Right ventricle myocardium inferior (tissue), 1 donor: ENCODE measurements around the gene ANKRD44. TPM values are rescaled to one million over a fixed set of nuclear protein-coding genes. Genes with fewer than 3 reads are reported as not detected.
"Not testable (repeated sequence)": the region's sequence is repeated elsewhere in the genome, so short reads cannot be mapped to it uniquely, and the experiment has no call there.

Experiments used
- ATAC-seq: fragments of 200-7000 bp; cut with Tn5 transposase; one replicate; pipeline ENCODE4 v1.9.1; 2020; ENCODE audit warnings: mild to moderate bottlenecking, moderate library complexity
- DNase-seq: peaks from one replicate; pipeline ENCODE4 v3.0.0; 2021; ENCODE audit errors: missing footprints
- intact Hi-C: fragments of 100-400 bp; cut with DNase I; formaldehyde crosslinking; loops from one replicate; pipeline ENCODE4 v1.11.0; 2022
- total RNA-seq: library from RNA; stranded (reverse); fragmentation: NEBNext Ultra II Directional; extraction: Animal tissue kit (Norgen Biotek cat#: 25700); gene quantifications from one replicate; pipeline ENCODE4 v1.2.1, GENCODE V29; 2021
- donor health status: DM: no; HTN: yes; CAD: no; lungs with severe emphysema.

The ANKRD44 gene
- total RNA-seq, 1 donor from 2014 or later: 10.5 TPM

DNA sequence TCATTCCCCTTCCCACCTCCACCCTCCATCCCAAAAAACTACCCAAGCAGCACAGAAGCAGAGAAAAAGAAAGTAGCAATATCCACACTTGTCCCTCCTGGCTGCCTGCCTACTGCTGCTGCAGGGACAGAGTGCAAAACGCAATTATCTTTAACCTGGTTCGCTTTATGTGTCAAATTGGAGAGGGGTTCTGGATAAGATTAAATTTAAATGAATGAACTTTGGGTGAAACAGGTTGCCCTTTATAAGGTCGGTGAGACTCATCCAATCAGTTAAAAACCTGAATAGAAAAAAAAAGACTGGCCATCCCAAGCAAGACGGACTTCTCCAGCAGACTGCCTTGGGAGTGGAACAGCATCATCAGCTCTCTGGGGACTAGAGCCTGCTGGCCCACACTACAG lies 62.6 kb downstream of the ANKRD44 start:
- ATAC-seq: no peak
- DNase-seq: no peak
- intact Hi-C loops: no loop called here

DNA sequence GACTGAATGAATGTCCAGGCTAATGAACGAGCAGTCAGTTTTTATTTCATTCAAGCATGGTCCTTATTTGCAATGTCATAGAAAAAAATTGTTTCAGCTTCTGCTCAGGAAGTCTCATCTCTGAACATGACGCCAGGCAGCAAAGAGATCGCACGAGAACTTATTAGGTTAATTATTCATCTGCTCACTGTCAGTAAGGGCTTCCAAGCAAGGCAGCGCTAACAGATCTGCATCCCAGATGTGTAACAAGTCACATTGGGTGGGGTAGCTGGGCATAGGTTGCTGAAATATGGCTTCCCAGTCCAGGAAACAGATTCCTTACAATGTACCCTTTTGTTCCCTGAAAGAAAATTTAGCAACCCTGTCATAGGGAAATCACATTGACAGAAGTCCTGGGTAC lies 63.5 kb downstream of the ANKRD44 start:
- no peak for ATAC-seq
- intact Hi-C loops: no loop called here
- no peak for DNase-seq

DNA sequence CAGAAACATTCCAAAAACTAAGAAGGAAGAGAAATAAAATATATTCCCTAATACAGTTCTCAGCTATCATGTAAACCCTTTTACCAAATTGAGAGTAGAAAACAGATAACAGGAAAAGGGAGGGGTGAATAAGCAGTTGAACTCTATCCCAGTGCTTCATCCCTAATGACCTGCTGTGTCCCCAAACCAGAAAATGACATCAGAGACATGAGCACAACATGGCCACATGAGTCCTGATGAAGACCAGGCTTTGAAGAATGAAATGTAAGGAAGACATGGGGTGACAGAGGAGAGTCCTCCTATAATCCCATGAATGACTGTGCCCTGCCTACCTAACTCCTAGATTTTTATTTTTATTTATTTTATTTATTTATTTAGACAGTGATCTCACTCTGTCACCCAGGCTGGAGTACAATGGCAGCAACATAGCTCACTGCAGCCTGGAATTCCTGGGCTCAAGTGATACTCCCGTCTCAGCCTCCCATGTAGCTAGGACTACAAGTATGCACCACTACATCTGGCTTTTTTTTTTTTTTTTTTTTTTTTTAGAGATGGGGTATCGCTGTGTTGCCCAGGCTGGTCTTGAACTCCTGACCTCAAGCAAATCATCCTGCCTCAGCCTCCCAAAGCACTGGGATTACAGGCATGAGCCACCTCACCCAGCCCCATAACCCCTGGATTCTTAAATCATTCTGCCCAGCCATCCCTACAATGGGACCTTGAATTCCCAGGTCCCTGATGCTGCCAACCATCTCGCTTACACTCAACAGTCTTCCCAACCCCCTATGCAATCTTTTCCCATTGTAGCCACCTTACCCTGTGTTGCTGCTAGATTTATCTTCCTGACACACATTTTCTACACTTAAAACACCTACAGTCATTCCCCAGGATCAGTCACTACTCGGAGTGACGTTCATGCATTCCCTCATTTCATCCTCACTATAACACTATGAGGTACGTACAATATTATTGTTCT lies 64.5 kb downstream of the ANKRD44 start:
- intact Hi-C loops: no loop called here
- ATAC-seq: no peak
- no peak for DNase-seq

DNA sequence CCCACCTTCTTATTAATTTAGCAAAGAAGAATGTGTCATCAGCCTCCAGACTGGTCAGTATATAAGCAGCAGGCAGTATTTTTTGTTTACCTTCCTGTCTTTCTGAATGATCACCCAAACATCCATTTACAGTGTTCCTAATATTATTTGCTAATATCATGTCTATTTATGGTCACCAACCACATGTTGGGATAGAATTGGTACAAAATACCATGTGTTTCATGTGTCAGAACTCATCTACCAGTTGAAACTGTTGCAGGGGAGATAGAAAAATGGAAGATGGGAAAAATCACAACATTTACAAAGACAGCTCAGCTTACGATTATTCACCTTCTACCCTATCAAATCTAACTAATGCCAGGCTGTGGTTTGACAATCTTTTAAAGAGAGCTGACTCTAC lies 66.2 kb downstream of the ANKRD44 start:
- no peak for ATAC-seq
- intact Hi-C loops: no loop called here

DNA sequence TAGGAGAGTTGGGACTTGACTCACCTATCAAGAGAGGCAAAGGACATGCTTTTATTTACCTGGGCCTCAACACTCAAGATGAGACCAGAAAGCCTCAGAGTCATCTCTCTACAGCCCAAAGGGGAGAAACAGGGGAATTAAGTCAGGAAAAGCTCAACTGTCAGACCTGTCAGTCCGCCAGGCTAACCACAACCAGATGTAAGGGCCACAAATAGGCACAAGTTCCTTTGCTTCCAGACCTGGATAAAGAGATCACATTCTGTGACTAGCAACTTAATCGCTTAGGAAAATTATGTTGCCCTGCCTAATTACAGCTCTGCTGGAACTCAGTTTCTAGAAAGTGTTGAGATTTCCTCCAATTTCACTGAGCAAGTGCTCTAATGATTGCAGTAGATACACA lies 67.9 kb downstream of the ANKRD44 start:
- DNase-seq (no peak), ATAC-seq (no peak)
- intact Hi-C loops: no loop called here

More for the DNA sequence above, 66.2 kb downstream of the ANKRD44 start:
- no peak for DNase-seq

DNA sequence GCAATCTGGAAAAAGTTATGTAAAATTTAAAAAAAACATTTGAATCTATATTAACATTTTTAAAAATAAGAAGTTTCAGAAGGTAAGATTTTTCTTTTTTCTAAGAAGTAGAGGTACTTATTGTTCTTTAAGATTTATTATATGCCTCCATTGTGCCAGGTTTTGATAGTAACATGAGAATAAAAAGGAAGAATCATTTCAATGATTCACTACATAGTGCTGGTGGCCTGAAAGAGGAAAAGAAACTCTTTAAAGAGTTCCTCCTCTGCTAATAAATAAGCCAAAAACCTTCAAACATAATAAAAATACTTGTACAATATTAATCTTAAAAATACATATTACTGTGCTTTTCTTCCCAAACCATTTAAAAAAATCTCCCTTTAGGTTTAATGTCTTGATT lies 69.0 kb downstream of the ANKRD44 start:
- intact Hi-C loops: no loop called here
- ATAC-seq: no peak

DNA sequence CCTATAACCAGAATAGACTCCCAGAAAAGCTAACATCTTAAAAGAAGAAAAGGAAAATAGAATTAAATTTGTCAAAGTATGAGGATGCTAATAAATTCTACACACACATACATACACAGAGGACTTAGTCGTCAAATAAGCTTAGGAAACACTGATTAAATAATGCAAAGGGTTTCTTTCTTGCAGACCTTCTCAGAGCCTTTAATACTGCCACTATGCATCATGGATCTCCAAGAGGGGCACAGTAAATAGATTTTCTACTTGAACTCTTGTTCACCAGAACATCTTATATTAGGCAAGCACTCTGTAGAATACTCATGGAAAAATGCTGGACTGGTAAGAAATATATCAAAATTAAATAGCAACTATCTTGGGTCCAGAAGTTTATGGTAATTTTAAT lies 69.4 kb downstream of the ANKRD44 start:
- ATAC-seq: no peak
- intact Hi-C loops: no loop called here

More for the DNA sequence above, 69.0 kb downstream of the ANKRD44 start:
- DNase-seq: no peak

DNA sequence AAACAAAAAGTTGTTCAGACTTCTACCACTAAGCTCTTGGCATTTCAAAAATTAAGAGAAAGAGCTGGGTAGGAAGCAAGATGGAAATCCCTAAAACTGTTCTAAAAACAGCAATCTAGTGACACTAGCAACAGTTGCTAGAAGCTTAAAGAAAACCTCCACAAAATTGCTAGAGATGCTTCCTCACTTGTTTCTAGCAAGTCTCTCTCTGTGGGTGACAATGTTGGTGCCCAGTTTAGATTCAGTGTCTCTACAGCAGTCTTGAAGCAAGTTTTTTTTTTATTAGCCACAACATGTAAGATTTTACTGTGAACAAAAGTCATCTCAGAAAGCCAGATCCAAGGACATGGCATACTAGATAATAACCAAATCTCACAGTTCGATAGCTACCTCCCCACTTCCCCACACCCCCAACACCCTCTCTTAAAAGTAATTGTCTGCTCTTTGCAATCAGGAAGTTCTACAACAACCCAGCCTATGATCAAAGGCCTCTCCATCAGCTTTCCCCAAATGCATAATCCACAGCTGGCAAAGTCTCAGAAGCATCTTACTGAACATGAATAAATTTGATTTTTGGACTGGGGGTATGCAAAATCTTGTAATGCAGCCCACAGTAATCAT lies 70.0 kb downstream of the ANKRD44 start:
- DNase-seq (no peak), ATAC-seq (no peak)
- intact Hi-C loops: no loop called here

More for the DNA sequence above, 69.4 kb downstream of the ANKRD44 start:
- no peak for DNase-seq

DNA sequence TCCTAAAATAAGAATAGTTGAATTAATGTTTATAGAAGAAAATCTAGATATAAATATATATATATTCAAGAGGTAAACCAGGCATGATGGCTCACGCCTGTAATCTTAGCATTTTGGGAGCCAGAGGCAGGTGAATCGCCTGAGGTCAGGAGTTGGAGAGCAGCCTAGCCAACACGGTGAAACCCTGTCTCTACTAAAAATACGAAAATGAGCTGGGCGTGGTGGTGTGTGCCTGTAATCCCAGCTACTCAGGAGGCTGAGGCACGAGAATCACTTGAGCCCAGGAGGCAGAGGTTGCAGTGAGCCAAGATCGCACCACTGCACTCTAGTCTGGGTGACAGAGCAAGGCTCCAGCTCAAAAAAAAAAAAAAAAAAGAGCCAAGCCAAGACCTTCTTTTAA lies 70.6 kb downstream of the ANKRD44 start:
- ATAC-seq, DNase-seq, intact Hi-C loops: not testable (repeated sequence)

DNA sequence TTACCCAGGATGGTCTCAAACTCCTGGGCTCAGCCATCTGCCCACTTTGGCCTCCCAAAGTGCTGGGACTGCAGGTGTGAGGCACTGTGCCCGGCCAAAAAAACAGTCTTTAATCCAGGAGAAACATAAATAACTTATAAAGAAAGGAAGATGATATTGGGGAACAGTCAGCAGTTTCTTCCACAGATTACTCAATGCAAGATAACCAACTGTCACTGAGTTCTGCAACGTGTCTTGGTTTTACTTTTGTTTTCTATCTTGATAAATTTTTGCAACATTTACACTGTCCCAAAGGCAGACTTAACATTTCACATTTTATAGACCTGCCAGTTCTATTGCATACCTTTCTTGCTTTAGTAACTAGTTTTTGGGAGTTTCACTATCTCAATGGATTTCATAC lies 71.1 kb downstream of the ANKRD44 start:
- no peak for ATAC-seq
- no peak for DNase-seq

DNA sequence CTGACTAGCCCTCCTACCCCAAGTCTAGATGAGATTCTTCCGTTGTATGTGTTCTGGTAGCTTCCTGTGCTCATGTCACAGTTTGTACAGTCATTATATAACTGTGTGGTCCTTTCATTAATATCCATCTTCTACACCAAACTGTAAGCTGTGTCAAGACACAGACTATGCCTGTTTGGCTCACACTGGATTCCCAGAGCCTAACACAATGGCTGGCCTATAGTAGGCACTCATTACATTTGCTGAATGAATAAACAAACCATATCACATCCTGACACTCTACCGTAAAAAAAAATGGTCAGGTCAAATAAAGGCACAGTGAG lies 72.6 kb downstream of the ANKRD44 start:
- no peak for DNase-seq
- no peak for ATAC-seq
- intact Hi-C loops: no loop called here

More for the DNA sequence above, 71.1 kb downstream of the ANKRD44 start:
- intact Hi-C loops: no loop called here

DNA sequence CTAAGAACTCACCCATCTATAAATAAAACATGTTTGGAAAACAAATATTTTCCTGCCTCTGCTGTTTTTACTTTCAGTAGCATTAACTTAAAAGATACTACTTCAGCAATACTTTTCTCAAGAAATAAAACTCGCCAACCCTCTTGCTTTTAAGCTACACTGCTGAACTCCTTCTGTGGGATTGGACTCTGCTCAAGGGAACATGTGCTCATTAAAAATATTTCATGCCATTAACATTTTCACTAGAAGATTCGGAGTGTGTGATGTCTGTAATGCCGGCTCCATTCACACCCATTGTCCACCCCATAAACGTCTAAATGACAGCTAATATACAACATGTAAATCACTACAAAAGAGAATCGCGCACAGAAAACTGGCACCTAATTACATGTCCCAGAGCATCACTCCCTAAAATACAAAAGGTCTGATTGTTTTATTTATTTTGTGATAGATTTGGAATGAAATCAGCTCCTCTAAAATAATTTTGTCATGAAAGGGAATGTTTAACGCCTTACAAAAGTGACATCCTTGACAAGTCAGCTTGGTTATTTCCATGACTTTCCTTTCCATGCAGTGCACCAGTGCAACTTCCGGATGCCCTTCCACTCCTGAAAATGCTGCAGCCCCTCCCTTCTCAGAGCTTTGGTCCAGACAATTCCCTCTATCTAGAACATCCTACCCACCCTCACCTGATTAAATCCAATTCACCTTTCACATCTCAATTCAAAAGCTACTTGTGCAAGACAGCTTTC lies 73.1 kb downstream of the ANKRD44 start:
- intact Hi-C loops: no loop called here

DNA sequence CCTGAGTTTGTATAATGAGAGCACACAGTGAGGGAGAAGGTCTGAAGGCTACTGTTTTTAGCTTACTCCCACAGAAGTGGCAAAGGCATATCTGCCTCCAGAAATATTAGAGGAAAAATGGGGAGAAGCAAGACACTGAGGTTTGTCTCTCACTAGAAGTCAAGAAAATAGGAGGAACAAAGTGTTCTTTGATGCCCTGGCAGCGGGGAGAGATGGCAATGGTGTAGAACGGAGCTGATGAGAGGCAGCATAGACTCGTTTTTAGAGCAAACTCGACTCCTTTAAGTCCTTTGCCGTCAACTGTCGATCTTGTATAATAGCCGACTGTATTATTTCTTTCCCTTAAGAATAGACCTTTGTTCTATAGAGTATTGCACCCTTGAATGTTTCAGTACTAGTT lies 73.8 kb downstream of the ANKRD44 start:
- DNase-seq: no peak

More for the DNA sequence above, 73.1 kb downstream of the ANKRD44 start:
- no peak for DNase-seq
- no peak for ATAC-seq

DNA sequence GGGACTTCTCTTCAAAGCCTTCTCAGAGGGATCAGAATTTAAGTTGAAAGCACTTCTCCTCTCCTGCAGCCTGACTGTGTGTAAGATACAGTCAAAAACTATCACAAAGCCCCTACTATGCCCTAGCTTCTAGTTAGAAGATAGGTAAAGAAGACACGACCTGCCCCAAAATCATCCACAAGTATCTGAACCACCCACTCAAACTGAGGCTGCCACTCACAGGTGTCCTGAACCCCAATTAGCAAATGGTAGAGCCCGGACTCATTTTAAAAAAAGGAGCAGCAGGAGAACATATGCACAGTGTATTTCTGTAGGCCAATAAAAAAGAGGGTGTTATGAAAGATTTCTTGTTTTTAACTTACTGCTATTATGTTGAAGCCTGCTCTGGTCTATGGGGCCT lies 74.4 kb downstream of the ANKRD44 start:
- ATAC-seq: no peak
- no peak for DNase-seq
- intact Hi-C loops: no loop called here

More for the DNA sequence above, 73.8 kb downstream of the ANKRD44 start:
- intact Hi-C loops: no loop called here
- no peak for ATAC-seq

DNA sequence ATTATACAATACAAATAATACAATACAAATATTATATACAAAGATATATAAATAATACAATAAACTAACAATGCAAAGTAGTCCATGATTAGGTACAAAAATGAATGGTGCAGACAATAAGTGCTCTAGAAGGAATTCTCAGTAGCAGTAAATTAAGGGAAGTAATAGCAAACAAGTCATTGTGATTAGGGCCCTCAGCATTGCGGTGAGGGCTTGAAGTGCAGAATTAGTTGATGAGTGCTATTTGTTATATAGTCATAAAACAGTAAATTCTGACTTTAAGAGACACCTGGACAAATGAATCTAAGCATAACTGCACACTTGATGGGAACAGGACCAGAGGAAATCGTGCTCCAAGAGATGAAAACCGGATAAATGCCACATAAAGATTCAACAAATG lies 74.9 kb downstream of the ANKRD44 start:
- DNase-seq: no peak
- no peak for ATAC-seq
- intact Hi-C loops: no loop called here

DNA sequence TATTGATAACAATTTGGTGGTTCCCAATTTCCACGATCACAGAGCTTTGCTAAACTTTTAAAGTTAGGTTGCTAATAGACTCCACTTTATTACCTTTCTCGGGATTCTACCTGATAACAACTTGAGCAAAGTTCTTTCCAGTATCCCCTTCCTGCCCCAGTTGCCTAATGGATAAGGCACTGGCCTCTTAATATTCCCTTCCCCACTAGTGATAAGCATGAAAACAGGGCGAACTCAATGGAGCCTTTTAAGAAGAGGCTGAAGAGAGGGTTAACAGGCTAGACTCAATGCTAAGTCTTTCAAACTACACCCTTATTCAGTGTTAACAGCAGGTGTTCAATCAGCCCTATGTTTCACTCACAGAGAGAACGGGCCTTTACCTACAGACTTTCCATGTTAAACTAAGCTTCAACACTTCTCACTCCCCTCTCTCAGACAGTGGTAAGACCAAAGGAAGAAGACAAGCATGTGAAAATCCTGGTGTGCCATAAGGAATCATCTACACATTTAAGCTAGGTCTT lies 75.8 kb downstream of the ANKRD44 start:
- ATAC-seq: no peak
- intact Hi-C loops: no loop called here
- no peak for DNase-seq

DNA sequence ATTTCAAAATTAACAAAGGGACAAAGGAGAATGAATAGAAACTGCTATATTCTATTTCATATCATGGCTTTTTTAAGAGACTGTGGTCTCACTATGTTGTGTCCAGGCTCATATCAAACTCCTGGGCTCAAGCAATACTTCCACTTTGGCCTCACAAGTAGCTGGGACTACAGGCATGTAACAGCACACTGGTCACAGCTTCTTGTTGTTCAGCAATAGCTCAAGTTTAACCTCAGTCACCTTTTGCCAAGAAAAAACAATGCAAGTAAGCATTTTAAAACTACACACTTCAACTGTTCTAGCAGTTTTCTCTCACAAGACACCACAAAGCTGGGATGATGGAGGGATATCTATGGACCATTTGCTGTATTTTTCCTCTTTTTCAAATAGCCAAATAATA lies 77.1 kb downstream of the ANKRD44 start:
- intact Hi-C loops: no loop called here
- ATAC-seq (no peak), DNase-seq (no peak)

DNA sequence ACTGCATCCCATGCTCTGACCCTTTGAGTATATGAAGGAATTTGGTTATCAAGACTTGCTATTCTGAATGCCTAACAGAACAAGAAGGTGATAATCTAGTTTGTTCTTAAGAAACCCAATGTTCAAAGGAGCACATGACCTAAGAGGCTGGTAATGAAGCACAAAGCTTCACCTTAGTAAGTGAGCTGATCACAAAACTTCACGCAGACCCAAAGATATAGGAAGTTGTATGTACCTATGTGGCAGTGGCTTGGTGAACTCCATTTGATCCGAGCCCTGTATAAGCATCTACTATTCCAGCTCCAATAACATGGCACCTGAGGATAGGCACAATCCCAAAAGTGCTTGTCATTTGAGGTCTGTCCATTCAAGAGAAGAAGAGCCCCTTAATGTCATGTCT lies 78.6 kb downstream of the ANKRD44 start:
- no peak for ATAC-seq

More for the DNA sequence above, 78.6 kb downstream of the ANKRD44 start:
- no peak for DNase-seq
- intact Hi-C loops: no loop called here
